ENCODE measurements around the gene RAB7A.
"Not testable (repeated sequence)": the region's sequence is repeated elsewhere in the genome, so short reads cannot be mapped to it uniquely, and the experiment has no call there.

The RAB7A gene

GRCh38 chr3:128712848-128713247 lies 13.1 kb upstream of the RAB7A start:
- DNase-seq: no peak

DNA sequence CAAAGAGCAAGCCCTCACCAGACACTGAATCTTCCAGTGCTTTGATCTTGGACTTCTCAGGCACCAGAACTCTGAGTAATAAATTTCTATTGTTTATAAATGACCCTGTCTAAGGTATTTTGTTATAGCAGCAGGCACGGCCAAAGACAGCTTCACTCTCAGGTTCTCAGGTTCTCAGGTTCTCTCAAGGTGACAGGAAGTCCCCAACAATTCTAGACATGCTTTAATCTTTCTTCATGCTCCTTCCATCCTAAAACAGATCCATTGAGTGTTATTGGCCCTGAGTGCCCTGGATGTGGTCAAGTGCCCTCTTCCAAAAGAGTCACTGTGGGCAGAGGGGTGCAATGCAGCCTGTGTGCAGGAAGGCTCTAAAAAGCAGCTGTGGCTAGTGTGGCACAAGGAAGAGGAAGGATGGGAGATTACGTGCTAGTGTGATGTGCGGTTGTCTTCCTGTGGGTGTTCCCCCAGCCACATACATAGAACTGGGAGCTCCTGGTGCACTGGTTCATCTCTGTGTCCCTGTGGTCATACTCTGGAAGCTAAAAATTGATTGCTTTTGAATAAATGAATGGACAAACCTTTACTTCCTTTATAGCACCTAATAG lies 11.0 kb upstream of the RAB7A start:
- DNase-seq: no peak

DNA sequence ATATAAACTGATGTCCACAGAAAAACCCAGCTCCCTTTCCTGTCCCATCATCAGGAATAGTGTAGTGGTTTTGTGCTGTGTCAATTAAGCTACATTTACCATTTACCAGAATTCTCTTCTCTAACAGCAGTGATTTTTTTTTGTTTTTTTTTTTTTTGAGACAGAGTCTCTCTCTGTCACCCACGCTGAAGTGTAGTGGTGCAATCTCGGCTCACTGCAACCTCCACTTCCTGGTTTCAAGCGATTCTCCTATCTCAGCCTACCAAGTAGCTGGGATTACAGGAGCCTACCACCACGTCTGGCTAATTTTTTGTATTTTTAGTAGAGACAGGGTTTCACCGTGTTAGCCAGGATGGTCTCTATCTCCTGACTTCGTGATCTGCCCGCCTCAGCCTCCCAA lies 7.1 kb upstream of the RAB7A start:
- DNase-seq: not testable (repeated sequence)

DNA sequence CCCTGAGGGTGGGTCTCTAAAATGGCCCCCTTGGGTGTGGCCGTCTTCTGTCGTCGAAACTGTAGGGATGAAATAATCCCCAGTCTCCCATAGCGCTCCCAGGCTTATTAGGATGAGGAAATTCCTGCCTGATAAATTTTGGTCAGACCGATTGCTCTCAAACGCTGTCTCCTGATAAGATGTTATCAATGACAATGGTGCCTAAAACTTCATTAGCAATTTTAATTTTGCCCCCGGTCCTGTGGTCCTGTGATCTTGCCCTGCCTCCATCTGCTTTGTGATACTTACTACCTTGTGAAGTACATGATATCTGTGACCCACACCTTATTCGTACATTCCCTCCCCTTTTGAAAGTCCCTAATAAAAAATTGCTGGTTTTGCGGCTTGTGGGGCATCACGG lies 5.1 kb upstream of the RAB7A start:
- no peak for DNase-seq

DNA sequence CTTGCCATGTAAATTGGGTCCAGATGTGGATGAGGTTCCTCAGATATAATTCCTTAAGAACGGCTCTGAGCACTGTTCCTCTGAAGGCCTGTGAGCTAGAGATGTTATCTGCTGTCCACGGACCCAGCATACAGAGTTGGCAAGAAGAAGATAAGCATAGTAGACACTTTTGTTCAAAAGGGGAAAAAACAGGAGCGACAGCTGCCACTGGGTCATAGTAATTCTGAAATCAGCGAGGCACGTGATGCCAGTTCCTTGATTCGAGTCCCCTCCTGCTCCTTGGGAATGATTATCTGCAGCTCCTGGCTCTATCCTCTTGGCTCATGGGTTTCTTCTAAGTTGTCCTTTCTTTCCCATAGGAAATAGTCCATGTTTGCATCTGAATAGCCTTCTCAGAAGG lies 2.5 kb upstream of the RAB7A start:
- no peak for DNase-seq

DNA sequence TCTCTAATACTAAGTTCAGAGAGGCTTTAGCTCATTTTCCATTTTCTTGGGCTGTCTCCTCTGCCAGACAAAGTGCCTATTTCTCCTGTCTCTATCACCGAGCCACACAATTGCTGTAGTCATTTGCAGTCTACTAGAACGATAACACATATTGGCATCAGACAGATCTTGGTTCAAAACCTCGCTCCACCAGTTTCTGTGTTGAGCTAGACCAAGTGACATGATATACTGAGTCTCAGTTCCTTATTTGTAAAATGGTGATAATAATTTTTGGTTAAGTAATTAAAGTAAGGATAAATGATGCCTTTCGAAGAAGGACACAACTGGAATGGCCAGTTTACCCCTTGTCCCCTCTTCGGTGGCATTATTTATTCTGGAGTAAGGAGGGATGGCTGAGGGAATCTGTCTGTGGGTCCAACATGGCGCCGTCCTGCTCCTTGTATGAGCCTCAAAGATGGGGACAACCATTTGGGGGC lies 398 bp upstream of the RAB7A start:
- no peak for DNase-seq

DNA sequence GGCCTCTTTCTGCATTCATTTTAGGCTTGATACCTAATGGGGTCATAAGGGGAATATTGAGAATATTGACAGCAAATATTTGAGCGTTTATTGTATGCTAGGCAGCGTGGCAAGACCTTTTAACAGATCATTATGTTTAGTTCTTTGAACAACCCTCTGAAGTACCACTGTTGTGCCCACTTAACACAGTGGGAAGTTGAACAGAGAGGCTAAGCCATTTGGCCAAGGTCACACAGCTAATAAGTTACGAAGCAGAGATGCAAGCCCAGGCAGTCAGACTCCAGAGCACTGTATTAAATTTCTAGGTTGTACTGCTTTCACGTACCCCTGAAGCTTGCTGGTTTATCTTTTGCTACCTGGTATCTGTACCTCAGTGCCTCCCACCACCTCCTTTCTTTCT lies 1.1 kb downstream of the RAB7A start:
- no peak for DNase-seq

- no peak for DNase-seq
These were observed 1.5 kb downstream of the RAB7A start for GRCh38 chr3:128727485-128727884.

DNA sequence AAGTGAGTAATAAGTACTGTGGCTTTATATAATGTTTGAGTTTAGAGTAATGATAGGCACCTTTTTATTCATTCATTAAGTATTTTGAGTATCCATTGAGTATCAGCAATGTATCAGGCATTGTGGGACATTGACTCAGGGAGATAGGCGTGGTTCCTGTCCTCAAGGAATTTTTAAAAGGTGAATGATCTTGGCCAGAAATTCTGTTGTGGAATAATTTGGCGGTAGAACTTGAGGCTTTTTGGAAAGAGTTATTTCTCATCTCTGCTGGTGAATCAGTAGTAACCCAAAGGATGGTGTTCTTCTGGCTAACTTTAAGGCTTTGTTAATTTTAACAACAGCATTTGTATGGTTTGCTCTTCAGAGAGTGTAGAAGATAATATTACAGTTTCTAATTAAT lies 2.0 kb downstream of the RAB7A start:
- no peak for DNase-seq

- DNase-seq: not testable (repeated sequence)
These were observed 2.5 kb downstream of the RAB7A start for GRCh38 chr3:128728521-128728920.

DNA sequence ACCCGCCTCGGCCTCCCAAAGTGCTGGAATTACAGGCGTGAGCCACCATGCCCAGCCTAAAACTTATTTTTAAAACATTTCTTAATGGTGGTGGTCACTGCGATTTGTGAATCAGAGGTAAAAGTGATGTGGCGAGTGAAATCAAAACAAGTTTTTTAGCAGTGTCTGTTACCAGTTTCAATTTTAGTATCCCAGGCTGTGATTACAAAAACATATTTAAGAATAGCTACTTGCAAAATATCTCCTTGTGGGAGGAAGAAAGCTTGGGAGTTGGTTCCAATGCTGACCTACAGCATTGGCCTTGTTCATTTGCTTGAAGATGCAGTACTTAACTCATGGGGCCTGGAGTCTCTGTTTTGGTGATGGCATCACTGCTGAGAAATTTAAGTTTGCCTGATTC lies 4.5 kb downstream of the RAB7A start:
- DNase-seq: no peak

- no peak for DNase-seq
These were observed 8.7 kb downstream of the RAB7A start for GRCh38 chr3:128734523-128735189.

- peak; percentile 88 for DNase-seq
These were observed 9.3 kb downstream of the RAB7A start for GRCh38 chr3:128735287-128735686.

DNA sequence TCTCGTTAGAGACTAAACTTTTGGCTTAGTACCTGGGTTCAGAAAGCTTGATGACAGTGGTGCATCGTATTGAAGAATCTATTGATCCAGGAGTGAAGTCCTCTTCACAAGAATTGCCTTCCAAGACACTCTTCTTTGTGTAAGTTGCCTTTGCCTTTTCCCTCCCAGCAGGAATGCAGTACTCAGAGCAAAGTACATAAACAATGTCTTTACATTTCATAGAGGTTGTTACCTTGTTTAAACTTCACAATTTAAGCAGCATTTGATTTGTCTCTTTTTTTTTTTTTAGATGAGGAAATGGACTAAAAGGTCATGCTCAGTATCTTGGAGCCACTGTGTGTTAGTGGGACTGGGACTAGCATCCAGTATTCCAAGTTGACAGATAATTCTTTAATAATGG lies 9.9 kb downstream of the RAB7A start:
- DNase-seq: no peak

GRCh38 chr3:128736601-128737000 lies 10.6 kb downstream of the RAB7A start:
- no peak for DNase-seq

GRCh38 chr3:128740621-128741020 lies 14.6 kb downstream of the RAB7A start:
- DNase-seq: no peak

DNA sequence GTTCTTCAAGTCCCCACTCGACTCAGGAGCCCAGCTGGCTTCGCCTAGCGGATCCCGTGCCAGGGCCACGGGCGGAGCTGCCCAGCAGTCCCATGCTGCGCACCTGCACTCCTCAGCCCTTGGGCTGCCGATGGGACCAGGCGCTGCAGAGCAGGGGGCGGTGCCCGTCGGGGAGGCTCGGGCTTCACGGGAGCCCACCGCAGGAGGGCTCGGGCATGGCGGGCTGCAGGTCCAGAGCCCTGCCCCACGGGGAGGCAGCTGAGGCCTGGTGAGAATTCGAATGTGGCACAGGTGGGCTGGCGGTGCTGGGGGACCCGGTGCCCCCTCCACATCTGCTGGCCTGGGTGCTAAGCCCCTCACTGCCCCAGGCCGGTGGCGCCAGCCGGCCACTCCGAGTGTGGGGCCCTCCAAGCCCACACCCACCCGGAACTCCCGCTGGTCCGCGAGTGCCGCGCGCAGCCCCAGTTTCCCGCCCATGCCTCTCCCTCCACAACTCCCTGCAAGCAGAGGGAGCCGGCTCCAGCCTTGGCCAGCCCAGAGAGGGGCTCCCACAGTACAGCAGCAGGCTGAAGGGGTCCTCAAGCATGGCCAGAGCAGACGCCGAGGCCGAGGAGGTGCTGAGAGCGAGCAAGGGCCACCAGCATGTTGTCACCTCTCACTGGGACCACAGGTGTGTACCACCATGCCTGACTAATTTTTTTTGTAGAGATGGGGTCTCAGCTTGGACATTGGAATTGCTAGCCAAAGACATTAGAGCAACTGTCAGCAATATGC lies 17.0 kb downstream of the RAB7A start:
- no peak for DNase-seq

- DNase-seq: no peak
These were observed 19.8 kb downstream of the RAB7A start for GRCh38 chr3:128745742-128746141.

DNA sequence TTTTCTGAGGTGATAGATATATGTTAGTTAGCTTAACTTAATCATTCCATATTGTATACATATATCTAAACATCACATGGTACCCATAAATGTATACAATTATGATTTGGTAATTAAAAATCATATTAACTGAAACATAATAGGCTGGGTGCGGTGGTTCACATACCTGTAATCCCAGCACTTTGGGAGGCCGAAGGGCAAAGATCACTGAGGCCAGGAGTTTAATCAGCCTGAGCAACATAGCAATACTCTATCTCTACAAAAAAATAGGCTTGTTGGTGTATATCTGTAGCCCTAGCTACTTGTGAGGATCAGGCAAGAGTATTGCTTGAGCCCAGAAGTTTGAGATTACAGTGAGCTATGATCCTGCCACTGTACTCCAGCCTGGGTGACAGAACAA lies 20.9 kb downstream of the RAB7A start:
- no peak for DNase-seq

GRCh38 chr3:128748557-128748956 lies 22.6 kb downstream of the RAB7A start:
- DNase-seq: no peak

GRCh38 chr3:128749035-128749434 lies 23.1 kb downstream of the RAB7A start:
- no peak for DNase-seq

- not testable (repeated sequence) for DNase-seq
These were observed 23.6 kb downstream of the RAB7A start for GRCh38 chr3:128749561-128749960.

DNA sequence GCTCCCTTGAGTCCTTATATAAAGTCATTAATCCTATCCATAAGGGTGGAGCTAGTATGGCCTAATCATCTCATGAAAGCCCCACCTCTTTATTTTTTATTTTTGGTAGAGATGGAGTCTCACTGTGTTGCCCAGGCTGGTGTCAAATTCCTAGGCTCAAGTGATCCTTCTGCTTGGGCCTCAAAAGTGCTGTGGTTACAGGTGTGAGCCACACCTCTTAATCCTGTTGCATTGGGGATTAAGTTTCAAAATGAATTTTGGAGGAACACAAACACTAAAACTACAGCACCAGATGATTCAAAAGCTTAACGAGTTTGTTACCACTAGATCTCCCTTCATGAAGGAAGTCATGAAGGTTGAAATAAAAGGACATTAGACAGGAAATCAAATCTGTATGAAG lies 27.7 kb downstream of the RAB7A start:
- peak in 1 of 2 experiments; percentile 32 for DNase-seq

GRCh38 chr3:128760042-128760441 lies 34.1 kb downstream of the RAB7A start:
- no peak for DNase-seq
